Hepatocyte (in vitro differentiated cells): ENCODE measurements around the gene WTIP. TPM values are rescaled to one million over a fixed set of nuclear protein-coding genes. Genes with fewer than 3 reads are reported as not detected.

Experiments
- DNase-seq: peaks from one replicate; pipeline ENCODE4 v3.0.0-alpha.2; 2016; ENCODE audit warnings: low spot score
- H2AFZ ChIP-seq: fragments of 200-600 bp; sonication (generic); 2 replicates; pipeline ENCODE4 v1.6.0; 2016; ENCODE audit warnings: antibody characterized with exemption, mild to moderate bottlenecking
- H3K27ac ChIP-seq: fragments of 200-600 bp; sonication (generic); 2 replicates; pipeline ENCODE4 v1.5.1; 2016; ENCODE audit warnings: mild to moderate bottlenecking
- H3K27me3 ChIP-seq: fragments of 200-600 bp; sonication (generic); 2 replicates; pipeline ENCODE4 v1.6.1; 2016
- H3K36me3 ChIP-seq: fragments of 200-600 bp; sonication (generic); replicated peaks from 2 replicates; pipeline ENCODE4 v1.5.1; 2016; ENCODE audit warnings: low read depth; ENCODE audit not compliant: insufficient read depth
- H3K4me1 ChIP-seq: fragments of 200-600 bp; sonication (generic); 2 replicates; pipeline ENCODE4 v1.5.1; 2016; ENCODE audit warnings: mild to moderate bottlenecking, moderate library complexity; ENCODE audit not compliant: insufficient read depth
- H3K4me2 ChIP-seq: fragments of 200-600 bp; sonication (generic); 2 replicates; pipeline ENCODE4 v1.6.0; 2016
- H3K4me3 ChIP-seq: fragments of 200-600 bp; sonication (generic); 2 replicates; pipeline ENCODE4 v1.5.1; 2016; ENCODE audit warnings: mild to moderate bottlenecking
- H3K79me2 ChIP-seq: fragments of 200-600 bp; sonication (generic); 2 replicates; pipeline ENCODE4 v1.6.0; 2017; ENCODE audit warnings: mild to moderate bottlenecking
- H3K9me2 ChIP-seq: fragments of 200-600 bp; sonication (generic); replicated peaks from 2 replicates; pipeline ENCODE4 v1.6.0; 2017; ENCODE audit warnings: mild to moderate bottlenecking; ENCODE audit not compliant: insufficient read depth
- H3K9me3 ChIP-seq: fragments of 200-600 bp; sonication (generic); 2 replicates; pipeline ENCODE4 v1.5.1; 2016; ENCODE audit warnings: low read depth, mild to moderate bottlenecking
- H4K20me1 ChIP-seq: fragments of 200-600 bp; sonication (generic); 2 replicates; pipeline ENCODE4 v1.6.0; 2016; ENCODE audit warnings: mild to moderate bottlenecking; ENCODE audit not compliant: insufficient read depth, poor library complexity, severe bottlenecking
- CTCF ChIP-seq: fragments of 200-600 bp; sonication (generic); IDR thresholded peaks from 2 replicates; pipeline ENCODE4 v1.5.1; 2016; ENCODE audit warnings: antibody characterized with exemption, mild to moderate bottlenecking; ENCODE audit not compliant: poor library complexity
- EZH2 ChIP-seq: fragments of 200-600 bp; sonication (generic); IDR thresholded peaks from 2 replicates; pipeline ENCODE4 v1.6.1; 2016; ENCODE audit warnings: antibody characterized with exemption, mild to moderate bottlenecking, borderline replicate concordance
- EZH2phosphoT487 ChIP-seq: fragments of 200-600 bp; sonication (generic); IDR thresholded peaks from one replicate; pipeline ENCODE4 v1.6.1; 2018; ENCODE audit warnings: antibody characterized with exemption, mild to moderate bottlenecking, low read depth, moderate library complexity; ENCODE audit not compliant: unreplicated experiment, severe bottlenecking
- WGBS: methylation state at CpG from one replicate; pipeline ENCODE4 v1.1.6; 2016; ENCODE audit warnings: low lambda C conversion rate; ENCODE audit errors: missing lambda C conversion rate; 5-methylcytosine and 5-hydroxymethylcytosine counted together
- polyA plus RNA-seq: library from polyadenylated mRNA; unstranded; fragments of >200 nt; fragmentation: Nextera tagmentation; extraction: Ambion mirVana; gene quantifications from 2 replicates; pipeline ENCODE4 v1.2.1, GENCODE V29; 2016
- total RNA-seq: library from RNA; depleted of rRNA; stranded (reverse); fragments of >200 nt; gene quantifications from 2 replicates; pipeline ENCODE4 v1.2.3, GENCODE V29; 2014

WTIP gene
- total and polyA plus RNA-seq, 2 experiments from 2014 or later, result 18.1 to 21.5 TPM

GRCh38 chr19:34494601-34495000 is 13.0 kb downstream of the WTIP start:
- Histone ChIP-seq H3K4me3 (no peak overlapping the region), H3K36me3 (no peaks in the 10 kb centered on the region), H3K4me2 (no peak overlapping the region), H3K9me2 (no peaks in the 10 kb centered on the region), H3K27me3 (no peaks in the 10 kb centered on the region), H4K20me1 (no peaks in the 10 kb centered on the region), H3K27ac (no peak overlapping the region), H3K79me2 (no peaks in the 10 kb centered on the region), H3K4me1 (no peaks in the 10 kb centered on the region), H3K9me3 (no peaks in the 10 kb centered on the region), H2AFZ (no peak overlapping the region)
- 99% methylated on average over 11 of the region's 11 CpGs for WGBS
- no peak for DNase-seq
- TF ChIP-seq CTCF (no peak), EZH2 (no peak), EZH2phosphoT487 (no peak)

- H3K79me2 ChIP-seq, result no peaks in the 10 kb centered on the region
- H4K20me1 ChIP-seq, result no peaks in the 10 kb centered on the region
- H3K4me3 ChIP-seq, result no peak overlapping the region
- no peaks in the 10 kb centered on the region for H3K36me3 ChIP-seq
- no peak for TF ChIP-seq EZH2
- TF ChIP-seq CTCF, result no peak
- no peak for TF ChIP-seq EZH2phosphoT487
- 98% methylated on average over 18 of the region's 18 CpGs for WGBS
- DNase-seq, result no peak
- H3K9me2 ChIP-seq, result no peaks in the 10 kb centered on the region
- no peak overlapping the region for H3K4me2 ChIP-seq
- H3K27ac ChIP-seq, result no peak overlapping the region
- no peaks in the 10 kb centered on the region for H3K9me3 ChIP-seq
- H2AFZ ChIP-seq, result no peak overlapping the region
- no peaks in the 10 kb centered on the region for H3K4me1 ChIP-seq
- no peaks in the 10 kb centered on the region for H3K27me3 ChIP-seq
Measured at GRCh38 chr19:34495416-34495815, 13.9 kb downstream of the WTIP start.

- H2AFZ ChIP-seq, result no peak overlapping the region
- H3K9me2 ChIP-seq, result no peaks in the 10 kb centered on the region
- H3K9me3 ChIP-seq, result no peaks in the 10 kb centered on the region
- no peaks in the 10 kb centered on the region for H3K79me2 ChIP-seq
- no peak for DNase-seq
- H3K4me1 ChIP-seq, result peaks cover 5% of the 10 kb centered on the region
- H3K4me2 ChIP-seq, result no peak overlapping the region
- no peak overlapping the region for H3K27ac ChIP-seq
- WGBS, result 94% methylated on average over 15 of the region's 15 CpGs
- H4K20me1 ChIP-seq, result no peaks in the 10 kb centered on the region
- TF ChIP-seq CTCF (no peak), EZH2phosphoT487 (no peak), EZH2 (no peak)
- H3K4me3 ChIP-seq, result no peak overlapping the region
- H3K27me3 ChIP-seq, result no peaks in the 10 kb centered on the region
- H3K36me3 ChIP-seq, result no peaks in the 10 kb centered on the region
Measured at GRCh38 chr19:34497112-34497805, 15.7 kb downstream of the WTIP start.
